ENCODE data around the gene MANBA. TPM values are rescaled to one million over a fixed set of nuclear protein-coding genes. Genes with fewer than 3 reads are reported as not detected.
"Not testable (repeated sequence)": the region's sequence is repeated elsewhere in the genome, so short reads cannot be mapped to it uniquely, and the experiment has no call there.

The MANBA gene
- polyA plus RNA-seq, 4 donors, result 19.1 to 20.7 (median 19.8) TPM

DNA sequence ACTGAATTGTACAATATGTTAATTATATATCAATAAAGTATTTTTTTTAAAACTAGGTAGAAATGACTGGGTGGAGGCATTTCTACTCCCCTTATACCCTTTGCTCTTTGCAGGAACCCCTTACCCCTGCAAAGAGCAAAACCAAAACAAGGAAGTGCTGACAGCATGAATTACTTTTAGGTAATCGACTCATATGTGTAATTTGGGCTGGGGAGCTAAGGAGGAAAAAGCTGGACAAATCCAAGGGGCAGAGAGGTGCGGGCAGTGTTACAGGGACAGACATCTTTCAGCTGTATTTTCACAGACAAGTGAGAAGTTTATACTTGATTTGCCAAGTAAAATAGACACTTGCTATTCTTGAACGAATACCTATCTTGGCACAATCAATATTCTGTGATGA lies 35.5 kb downstream of the MANBA start:
- DNase-seq (ENCODE audit: low read depth in 4 of 4, low spot score in 2 of 4), result no peak

DNA sequence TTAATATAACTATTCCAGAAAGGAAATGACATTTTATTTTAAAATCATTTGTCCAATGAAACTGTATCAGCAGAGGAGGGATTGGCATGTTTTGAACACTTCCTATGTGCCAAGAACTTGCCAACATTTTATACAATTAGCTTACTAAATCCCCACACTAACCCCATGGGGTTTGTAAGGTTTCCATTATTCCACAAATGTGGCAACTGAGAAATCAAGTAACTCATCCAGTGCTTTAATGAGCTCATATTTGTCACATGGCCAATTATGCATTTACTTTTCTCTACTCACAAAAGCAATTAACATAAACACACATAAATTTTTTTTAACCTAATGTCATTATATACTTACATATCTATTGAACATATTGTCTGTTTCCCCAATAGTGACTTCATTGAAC lies 37.3 kb downstream of the MANBA start:
- DNase-seq (ENCODE audit: low read depth in 4 of 4, low spot score in 2 of 4), result no peak

DNA sequence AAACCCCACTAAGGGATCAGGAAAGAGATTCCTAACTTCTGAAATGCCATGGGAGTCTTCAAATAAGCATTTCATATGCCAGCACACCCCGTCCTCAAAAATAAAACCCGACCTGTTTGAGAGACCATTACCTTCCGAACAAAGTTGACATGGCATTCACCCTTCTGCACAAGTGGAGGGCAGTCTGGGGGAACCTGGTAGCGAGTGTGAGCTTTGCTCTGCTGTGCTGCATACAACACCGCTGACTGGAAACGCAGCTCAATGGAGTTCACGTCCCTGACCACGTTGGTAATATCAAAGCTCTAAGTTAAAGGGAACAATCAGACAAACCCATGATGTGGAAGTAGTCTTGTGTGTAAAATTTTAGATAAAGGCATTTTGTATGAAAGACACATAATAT lies 38.0 kb downstream of the MANBA start:
- DNase-seq (ENCODE audit: low read depth in 4 of 4, low spot score in 2 of 4), result no peak

DNA sequence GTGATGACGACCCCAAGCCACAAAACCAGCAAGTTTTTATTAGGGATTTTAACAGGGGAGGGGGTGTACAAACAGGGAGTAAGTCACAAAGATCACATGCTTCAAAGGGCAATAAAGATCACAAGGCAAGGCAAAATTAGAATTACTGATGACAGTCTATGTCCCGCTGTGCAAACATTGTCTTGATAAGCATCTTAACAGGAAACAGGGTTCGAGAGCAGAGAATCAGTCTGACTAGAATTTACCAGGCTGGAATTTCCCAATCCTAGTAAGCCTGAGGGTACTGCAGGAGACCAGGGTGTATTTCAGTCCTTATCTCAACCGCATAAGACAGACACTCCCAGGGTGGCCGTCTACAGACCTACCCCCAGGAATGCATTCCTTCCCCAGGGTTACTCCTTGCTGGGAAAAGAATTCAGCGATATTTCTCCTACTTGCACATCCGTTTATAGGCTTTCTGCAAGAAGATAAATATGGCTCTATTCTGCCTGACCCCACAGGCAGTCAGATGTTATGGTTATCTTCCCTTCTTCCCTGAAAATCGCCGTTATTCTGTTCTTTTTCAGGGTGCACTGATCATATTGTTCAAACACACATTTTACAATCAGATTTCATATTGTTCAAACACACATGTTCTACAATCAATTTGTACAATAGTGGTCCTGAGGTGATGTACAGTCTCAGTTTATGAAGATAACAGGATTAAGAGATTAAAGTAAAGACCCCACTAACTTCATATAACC lies 41.8 kb downstream of the MANBA start:
- not testable (repeated sequence) for DNase-seq (ENCODE audit: low read depth in 4 of 4, low spot score in 2 of 4)

DNA sequence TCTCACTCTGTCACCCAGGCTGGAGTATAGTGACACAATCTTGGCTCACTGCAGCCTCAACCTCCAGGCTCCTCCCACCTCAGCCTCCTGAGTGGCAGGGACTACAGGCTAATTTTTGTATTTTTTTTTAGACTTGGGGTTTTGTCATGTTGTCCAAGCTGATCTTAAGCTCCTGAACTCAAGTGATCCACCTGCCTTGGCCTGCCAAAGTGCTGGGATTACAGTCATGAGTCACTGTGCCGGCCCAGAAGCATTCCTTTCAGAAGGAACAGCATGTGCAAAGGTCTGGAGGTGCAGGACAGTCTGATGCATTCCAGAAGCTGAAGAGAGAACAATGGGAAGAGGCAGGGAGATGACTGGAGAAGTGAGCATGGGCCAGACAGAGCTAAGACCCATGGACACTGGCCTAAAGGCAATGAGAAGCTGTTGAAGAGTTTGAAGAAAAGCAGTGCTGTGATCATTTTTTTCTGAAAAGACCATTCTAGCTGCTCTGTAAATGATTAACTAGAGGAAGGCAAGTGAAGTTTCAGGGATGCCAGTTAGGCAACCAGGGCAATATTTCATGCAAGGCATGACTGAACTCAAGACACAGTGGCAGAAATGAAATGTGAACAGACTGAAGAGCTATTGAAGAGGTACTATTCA lies 43.2 kb downstream of the MANBA start:
- peak in 1 of 4 donors; percentile 13 for DNase-seq (ENCODE audit: low read depth in 4 of 4, low spot score in 2 of 4)

DNA sequence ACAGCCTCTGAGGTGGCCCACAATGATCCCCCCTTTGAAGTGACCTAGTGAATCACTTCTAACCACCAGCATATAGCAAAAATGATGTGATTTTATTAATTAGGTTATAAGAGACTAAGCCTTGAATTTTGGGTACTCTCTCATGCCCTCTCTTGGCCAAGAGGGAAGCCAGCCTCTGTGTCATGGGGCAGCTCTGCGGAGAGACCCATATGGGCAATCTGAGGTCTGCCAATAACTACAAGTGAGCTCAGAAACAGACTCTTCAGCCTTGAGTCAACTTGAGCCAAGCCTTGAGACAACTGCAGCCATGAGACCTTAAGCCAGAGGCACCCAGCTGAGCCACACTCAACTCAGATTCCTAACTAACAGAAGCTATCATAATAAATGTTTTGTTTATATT lies 45.7 kb downstream of the MANBA start:
- DNase-seq (ENCODE audit: low read depth in 4 of 4, low spot score in 2 of 4), result no peak

DNA sequence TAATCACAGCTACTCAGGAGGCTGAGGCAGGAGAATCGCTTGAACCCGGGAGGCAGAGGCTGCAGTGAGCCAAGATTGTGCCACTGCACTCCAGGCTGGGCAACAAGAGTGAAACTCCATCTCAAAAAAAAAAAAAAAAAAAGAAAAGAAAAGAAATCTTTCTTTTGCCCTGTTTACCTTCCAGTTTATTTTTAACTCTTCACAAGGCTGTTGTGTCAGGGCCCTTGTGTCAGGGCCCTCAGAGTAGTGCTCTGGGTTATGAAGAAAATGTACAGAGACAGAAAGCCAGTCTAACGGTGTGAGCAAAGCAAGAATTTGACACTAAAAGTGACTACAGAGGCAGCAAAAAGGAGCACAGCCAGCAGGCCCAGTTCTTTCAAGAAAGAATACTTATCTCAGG lies 47.0 kb downstream of the MANBA start:
- not testable (repeated sequence) for DNase-seq (ENCODE audit: low read depth in 4 of 4, low spot score in 2 of 4)

DNA sequence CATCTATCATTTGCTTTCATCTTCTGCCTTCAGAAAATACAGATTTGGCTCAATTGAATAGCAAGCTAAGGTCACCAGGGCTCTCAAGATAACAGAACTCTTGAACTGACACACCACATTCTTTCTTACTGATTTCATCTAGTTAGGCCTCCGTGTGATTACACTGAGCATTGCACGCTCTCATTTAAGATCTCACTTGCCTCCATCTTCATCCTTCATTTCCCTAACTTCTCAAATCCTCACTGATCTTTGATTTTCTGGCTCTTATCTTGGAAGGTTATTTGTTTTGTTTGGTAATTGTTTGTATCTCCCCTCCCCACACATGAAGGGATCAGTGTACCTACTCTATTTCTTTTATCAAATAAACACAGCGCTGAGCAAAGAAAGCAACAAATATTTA lies 47.7 kb downstream of the MANBA start:
- no peak for DNase-seq (ENCODE audit: low read depth in 4 of 4, low spot score in 2 of 4)

DNA sequence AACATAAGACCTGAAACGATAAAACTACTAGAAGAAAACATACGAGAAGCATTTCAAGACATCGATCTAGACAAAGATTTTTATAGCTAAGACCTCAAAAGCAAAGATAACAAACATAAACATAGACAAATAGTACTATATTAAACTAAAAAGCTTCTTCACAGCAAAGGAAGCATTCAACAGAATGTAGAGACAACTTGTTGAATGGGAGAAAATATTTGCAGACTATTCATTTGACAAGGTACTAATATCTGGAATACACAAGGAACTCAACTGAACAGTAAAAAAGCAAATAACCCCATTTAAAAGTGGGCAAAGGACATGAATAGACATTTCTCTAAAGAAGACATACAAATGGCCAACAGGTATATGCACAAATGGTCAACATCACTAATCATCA lies 49.8 kb downstream of the MANBA start:
- DNase-seq (ENCODE audit: low read depth in 4 of 4, low spot score in 2 of 4), result no peak

DNA sequence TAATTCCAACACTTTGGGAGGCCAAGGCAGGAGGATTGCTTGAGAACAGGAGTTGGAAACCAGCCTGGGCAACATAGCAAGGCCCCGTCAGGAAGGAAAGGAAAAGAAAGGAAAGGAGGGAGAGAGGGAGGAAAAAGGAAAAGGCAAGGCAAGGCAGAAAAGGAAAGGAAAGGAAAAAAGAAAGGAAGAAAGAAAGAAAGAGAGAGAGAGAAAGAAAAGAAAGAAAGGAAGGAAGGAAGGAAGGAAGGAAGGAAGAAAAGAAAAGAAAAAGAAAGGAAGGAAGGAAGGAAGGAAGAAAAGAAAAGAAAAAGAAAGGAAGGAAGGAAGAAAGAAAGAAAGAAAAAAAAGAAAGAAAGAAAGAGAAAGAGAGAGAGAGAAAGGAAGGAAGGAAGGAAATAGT lies 51.7 kb downstream of the MANBA start:
- not testable (repeated sequence) for DNase-seq (ENCODE audit: low read depth in 4 of 4, low spot score in 2 of 4)

DNA sequence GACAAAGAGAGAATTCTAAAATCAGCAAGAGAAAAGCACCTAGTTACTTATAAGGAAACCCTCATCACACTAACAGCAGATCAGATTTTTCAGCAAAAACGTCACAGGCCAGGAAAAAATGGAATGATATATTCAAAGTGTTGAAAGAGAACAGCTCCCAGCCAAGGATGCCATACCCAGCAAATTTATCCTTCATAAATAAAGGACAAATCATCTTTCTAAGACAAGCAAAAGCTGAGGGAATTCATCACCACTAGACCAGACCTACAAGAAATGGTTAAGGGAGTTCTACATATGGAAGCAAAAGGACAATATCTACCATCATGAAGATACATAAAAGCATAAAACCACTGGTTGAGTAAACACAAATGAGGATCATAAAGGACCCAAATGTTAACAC lies 53.6 kb downstream of the MANBA start:
- DNase-seq (ENCODE audit: low read depth in 4 of 4, low spot score in 2 of 4), result no peak

DNA sequence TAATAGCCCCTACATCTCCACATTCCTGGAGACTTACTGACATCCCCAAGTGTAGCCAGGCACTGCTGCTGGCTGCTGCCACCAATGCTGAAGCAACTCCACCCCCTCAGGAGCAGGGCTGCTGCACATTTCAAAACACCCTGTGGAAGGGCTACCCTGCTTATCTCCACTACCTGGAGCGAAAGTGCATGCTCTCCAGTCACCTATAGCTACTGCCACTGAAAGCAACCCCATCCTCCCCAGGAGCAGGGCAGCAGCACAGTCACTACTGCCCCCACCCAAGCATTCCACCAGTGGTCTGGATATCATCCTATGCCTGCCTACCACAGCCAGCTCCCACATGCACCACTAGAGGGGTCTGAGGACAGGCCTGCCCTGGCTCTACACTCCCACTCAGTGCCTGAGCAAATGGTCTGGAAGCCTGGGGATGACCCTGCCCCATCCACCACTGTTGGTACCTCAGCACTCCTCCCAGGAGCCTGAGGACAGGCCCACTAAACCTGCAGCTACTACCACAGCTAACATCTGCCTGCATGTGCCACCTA lies 55.3 kb downstream of the MANBA start:
- no peak for DNase-seq (ENCODE audit: low read depth in 4 of 4, low spot score in 2 of 4)

DNA sequence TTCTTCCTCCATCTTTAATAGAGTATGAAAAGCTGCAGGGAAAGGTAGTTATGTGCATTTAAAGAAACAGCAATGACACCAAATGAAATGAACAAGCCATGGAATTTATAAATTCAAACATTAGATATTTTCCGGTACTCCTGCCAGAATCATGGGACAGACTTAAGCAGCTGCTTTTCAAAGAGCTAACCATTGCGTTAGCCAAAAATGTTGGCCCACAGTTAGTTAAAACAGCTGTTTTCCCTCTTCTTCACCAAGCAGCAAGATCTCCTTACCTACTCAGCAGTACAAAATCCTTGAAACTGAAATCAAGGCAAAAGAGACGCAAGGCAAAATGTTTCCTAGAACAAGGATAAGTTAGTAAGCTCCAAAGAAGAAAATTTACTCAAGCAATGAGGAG lies 64.0 kb downstream of the MANBA start:
- DNase-seq (ENCODE audit: low read depth in 4 of 4, low spot score in 2 of 4), result no peak

DNA sequence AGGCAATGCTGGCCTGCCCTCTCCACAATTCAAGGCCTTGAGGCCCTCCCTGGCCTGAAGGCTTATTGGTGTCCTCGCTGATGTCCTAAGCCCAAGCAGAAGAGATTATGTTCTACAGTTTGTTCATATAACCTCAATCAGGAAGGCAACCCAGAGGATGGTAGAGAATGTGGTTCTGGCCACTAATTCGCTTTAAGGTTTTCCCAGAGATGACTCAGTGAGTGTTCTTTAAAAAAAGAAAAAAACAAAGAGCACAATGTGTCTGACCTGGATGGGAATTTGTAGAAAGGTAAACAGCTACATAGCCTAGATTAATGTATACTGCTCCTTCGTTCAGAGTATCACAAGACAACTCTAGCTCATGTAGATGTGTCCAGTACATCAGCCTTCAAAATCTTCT lies 66.0 kb downstream of the MANBA start:
- no peak for DNase-seq (ENCODE audit: low read depth in 4 of 4, low spot score in 2 of 4)

DNA sequence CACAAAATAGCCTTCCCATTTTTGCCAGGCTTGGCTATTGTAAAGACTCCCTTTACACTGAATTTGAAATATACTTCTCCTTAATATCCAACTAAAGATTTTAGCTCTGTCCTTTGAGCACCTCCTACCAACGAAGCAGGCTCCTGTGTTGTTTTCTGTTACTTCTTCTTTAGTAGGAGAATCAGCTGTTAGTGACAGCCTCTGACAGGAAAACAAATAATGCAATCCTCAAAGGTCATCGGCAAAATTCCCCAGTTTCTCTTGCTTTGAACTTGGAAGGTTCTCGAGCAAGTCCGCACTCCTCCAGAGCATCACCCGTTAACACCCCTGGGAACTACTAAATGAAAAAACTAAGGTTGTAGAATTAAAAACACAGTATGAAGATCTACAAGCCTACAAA lies 66.9 kb downstream of the MANBA start:
- no peak for DNase-seq (ENCODE audit: low read depth in 4 of 4, low spot score in 2 of 4)

DNA sequence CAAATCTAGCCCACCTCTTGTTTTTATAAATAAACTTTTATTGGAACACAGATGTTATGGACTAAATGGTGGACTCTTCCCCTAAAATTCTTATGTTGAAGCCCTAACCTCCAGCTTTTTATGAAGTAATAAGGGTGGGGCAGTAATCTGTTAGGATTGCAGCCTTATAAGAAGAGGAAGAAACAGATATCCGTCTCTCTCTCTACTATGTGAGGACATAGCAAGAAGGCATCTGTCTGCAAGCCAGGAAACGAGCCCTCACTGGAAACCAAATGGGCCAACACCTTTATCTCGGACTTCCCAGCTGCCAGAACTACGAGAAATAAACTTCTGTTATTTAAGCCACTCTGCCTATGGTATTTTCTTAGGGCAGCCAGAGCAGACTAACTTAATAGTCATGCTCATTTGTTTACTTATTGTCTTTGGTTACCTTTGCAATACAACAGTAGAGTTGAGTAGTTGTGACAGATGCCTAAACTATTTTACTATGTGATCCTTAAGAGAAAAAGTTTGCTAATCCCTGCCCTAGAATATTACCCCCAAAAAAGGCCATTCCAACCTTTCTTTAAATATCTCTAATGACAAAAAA lies 67.4 kb downstream of the MANBA start:
- no peak for DNase-seq (ENCODE audit: low read depth in 4 of 4, low spot score in 2 of 4)

DNA sequence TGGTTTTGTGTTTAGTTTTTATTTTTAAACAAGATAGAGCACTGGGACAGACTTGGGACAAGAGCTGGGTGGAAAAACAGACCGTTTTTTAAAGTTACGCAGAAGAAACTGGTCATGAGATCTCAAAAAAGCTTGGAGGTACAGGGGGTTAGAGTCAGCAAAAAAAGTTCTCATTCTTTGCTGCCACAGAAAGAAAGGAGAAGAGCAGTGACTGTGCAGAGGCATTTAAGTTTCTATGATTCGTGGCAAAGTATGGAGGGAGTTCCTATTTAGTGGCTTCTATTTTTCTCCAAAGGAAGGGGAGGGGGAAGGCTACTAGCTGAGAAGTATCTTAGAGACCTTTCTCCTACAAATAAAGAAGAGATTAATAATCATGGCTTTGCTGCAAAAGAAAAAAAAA lies 68.3 kb downstream of the MANBA start:
- DNase-seq (ENCODE audit: low read depth in 4 of 4, low spot score in 2 of 4), result no peak

DNA sequence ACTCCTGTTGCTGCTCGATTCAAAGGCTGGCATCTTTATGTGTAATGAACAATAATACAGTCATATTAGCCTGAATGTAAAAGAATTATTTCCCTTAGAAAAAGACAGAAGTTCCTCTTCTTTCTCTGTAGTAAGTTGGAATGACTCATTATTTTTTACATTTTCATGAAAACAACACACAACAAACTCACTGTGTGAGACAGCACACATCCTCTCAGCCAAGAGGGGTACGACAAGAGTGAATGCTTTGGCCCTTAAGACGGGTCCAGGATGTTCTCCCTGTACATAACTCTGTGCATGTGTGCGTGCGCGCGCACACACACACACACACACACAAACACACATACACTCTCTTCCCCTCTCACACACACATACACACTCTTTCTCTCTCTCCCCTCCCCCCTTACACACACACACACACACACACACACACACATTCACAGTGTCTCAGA lies 72.8 kb downstream of the MANBA start:
- DNase-seq (ENCODE audit: low read depth in 4 of 4, low spot score in 2 of 4), result no peak

DNA sequence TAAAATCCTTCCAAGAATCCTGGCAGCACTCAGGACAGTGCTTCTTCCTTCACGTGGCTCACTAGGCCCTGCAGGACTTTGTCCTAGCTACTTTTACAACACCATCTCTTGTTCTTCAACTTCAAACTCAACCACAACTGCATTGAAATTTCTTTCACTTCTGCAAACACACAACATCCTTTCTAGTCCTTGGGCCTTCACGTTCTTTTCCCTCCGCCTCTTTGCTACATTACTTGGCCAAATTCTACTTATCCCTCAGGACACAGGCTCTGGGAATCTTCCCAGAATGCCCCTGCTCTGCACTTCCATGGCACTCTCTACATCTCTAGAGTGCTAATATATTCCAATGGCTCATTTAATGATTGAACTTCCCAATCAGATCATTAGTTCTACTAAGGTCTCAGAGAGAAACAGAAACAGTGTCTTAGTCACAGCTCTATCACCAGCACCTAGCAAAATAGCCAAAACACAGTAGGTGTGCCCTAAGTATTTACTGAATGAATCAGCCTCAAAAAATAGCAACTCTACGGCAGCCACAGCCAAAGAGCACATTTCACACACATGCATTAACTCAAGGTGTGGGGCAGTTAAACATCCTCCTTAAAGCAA lies 73.3 kb downstream of the MANBA start:
- no peak for DNase-seq (ENCODE audit: low read depth in 4 of 4, low spot score in 2 of 4)

DNA sequence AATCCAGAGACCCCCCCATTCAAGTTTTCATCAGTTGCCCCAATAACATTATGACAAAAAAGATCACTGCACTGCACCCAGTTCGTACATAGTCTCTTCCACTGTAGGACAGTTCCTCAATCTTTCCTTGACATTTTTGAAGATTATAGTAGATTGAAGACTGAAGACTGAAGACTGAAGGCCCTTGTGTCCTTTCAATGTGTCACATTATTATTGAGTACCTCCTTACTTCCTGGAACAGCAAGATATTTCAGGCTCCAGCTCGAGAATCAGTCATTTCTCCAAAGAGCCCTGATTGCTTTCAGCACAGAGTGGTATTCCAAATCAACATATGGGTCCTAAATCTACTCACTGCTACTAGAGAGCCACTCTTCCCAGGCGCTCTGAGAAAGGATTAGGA lies 75.0 kb downstream of the MANBA start:
- no peak for DNase-seq (ENCODE audit: low read depth in 4 of 4, low spot score in 2 of 4)

DNA sequence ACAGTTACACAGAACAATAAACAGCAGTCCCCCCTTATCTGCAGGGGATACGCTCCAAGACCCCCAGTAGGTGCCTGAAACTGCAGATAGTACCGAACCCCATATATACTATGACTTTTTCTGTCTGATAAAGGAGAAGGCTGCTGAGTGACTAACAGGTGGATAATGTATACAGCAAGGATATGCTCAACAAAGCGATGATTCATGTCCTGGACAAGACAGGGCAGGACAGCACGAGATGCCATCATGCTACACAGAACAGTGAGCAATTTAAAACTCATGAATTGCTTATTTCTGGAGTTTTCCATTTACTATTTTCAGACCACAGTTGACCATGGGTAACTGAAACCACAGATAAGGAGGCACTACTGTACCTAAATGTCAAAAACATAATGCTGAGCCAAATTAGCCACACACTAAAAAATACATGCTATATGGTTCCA lies 76.1 kb downstream of the MANBA start:
- no peak for DNase-seq (ENCODE audit: low read depth in 4 of 4, low spot score in 2 of 4)
